Right lobe of liver (tissue), 6 donors: ENCODE data around the gene HS3ST1. TPM values are rescaled to one million over a fixed set of nuclear protein-coding genes. Genes with fewer than 3 reads are reported as not detected.

Experiments used
- ATAC-seq, 4 donors: fragments of 200-7000 bp; cut with Tn5 transposase; one replicate each; pipeline ENCODE4 v1.9.1; 2020; ENCODE audit warnings: mild to moderate bottlenecking in 4 of 4, moderate library complexity in 4 of 4
- DNase-seq, 3 donors: peaks; one replicate each; pipeline ENCODE4 v3.0.0-alpha.2; 2020
- H3K27ac ChIP-seq, 3 donors: fragments of 200-600 bp; one replicate each; pipeline ENCODE4 v1.8.0; 2022
- H3K27me3 ChIP-seq, 2 donors: fragments of 200-600 bp; one replicate each; pipeline ENCODE4 v1.8.0; 2022
- H3K36me3 ChIP-seq, 4 donors: fragments of 200-600 bp; sonication (generic) in 1 of 4; one replicate each; pipeline versions ENCODE4 v1.5.1 to v1.8.0; 2017 to 2022; ENCODE audit warnings: control low read depth in 1 of 4
- H3K4me1 ChIP-seq, 4 donors: fragments of 200-600 bp; sonication (generic) in 1 of 4; one replicate each; pipeline versions ENCODE4 v1.5.1 to v1.8.0; 2017 to 2022; ENCODE audit warnings: control low read depth in 1 of 4
- H3K4me3 ChIP-seq, 3 donors: fragments of 200-600 bp; one replicate each; pipeline ENCODE4 v1.8.0; 2022
- H3K9me3 ChIP-seq, 4 donors: fragments of 200-600 bp; sonication (generic) in 1 of 4; one replicate each; pipeline versions ENCODE4 v1.5.1 to v1.8.0; 2017 to 2022; ENCODE audit warnings: control low read depth in 1 of 4
- POLR2A ChIP-seq: fragments of 450-650 bp; IDR thresholded peaks from one replicate; pipeline ENCODE4 v1.6.1; 2017; ENCODE audit warnings: antibody characterized with exemption, mild to moderate bottlenecking
- WGBS: methylation state at CpG from one replicate; pipeline ENCODE4 v1.1.6; 2018; ENCODE audit warnings: low coverage, low lambda C conversion rate; ENCODE audit not compliant: insufficient coverage; ENCODE audit errors: missing lambda C conversion rate; 5-methylcytosine and 5-hydroxymethylcytosine counted together
- intact Hi-C, 2 donors: fragments of 100-400 bp; cut with DNase I; formaldehyde crosslinking; loops; one replicate each; pipeline versions ENCODE4 v1.11.2 to v1.14.1; 2022
- total RNA-seq, 6 experiments: library from RNA; depleted of rRNA in 2 of 6; stranded (reverse); fragments of >200 nt in 2 of 6; fragmentation: NEBNext Ultra II Directional in 3 of 6; extraction: Animal tissue kit (Norgen Biotek cat#: 25700) in 3 of 6; gene quantifications; one replicate each; pipeline versions ENCODE4 v1.1.0 to v1.2.4, GENCODE V29; 2016 to 2023
- TF ChIP-seq, protein P1 (sequence below), 4 donors: fragments of 200-600 bp in 3 of 4; fragments of 450-650 bp in 1 of 4; IDR thresholded peaks; one replicate each; pipeline versions ENCODE4 v1.5.1 to v1.8.0; 2016 to 2022; ENCODE audit warnings: antibody characterized with exemption in 4 of 4, mild to moderate bottlenecking in 2 of 4
- donor health status: DM: no; HTN: yes; CAD: no.
- donor health status: DM: no; HTN: no; CAD: no.
- donor health status: DM: no; HTN: no; CAD: no.
- donor health status: DM: no; HTN: yes; CAD: no.
- donor health status: DM: no; HTN: yes; CAD: no.

HS3ST1 gene
- total RNA-seq, 6 experiments from 2014 or later: 0.11 to 1.2 (median 0.25) TPM

DNA sequence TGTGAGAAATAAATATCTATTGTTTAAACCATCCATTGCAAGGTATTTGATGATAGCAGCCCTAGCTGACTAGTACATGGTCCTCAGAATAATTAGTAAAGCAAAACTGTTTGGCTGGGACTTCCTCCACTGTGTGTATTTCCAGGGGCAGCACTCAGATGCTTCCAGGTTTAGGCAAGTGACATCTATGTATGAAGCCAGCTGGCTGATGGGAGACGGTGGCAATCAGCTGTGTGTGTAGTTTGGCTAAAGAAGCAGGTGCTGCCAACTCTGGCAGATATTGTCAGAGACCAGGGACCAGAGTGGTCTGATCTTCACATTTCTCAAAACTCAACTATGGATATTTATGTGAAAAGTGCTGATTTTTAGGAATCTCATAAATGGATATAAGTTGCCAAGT is 19.1 kb downstream of the HS3ST1 start:
- DNase-seq (no peak), ATAC-seq (no peak)
- TF ChIP-seq, protein P1, sequence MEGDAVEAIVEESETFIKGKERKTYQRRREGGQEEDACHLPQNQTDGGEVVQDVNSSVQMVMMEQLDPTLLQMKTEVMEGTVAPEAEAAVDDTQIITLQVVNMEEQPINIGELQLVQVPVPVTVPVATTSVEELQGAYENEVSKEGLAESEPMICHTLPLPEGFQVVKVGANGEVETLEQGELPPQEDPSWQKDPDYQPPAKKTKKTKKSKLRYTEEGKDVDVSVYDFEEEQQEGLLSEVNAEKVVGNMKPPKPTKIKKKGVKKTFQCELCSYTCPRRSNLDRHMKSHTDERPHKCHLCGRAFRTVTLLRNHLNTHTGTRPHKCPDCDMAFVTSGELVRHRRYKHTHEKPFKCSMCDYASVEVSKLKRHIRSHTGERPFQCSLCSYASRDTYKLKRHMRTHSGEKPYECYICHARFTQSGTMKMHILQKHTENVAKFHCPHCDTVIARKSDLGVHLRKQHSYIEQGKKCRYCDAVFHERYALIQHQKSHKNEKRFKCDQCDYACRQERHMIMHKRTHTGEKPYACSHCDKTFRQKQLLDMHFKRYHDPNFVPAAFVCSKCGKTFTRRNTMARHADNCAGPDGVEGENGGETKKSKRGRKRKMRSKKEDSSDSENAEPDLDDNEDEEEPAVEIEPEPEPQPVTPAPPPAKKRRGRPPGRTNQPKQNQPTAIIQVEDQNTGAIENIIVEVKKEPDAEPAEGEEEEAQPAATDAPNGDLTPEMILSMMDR (IDR thresholded peaks at IDR 0.05): no peak
- TF ChIP-seq POLR2A: no peak
- Histone ChIP-seq H3K27ac (no peak overlapping the region), H3K4me1 (no peaks in the 10 kb centered on the region), H3K27me3 (no peaks in the 10 kb centered on the region), H3K4me3 (no peak overlapping the region), H3K9me3 (no peaks in the 10 kb centered on the region), H3K36me3 (no peaks in the 10 kb centered on the region)
- WGBS: 38% methylated on average over 1 of the region's 1 CpG
- intact Hi-C loops: no loop called here

DNA sequence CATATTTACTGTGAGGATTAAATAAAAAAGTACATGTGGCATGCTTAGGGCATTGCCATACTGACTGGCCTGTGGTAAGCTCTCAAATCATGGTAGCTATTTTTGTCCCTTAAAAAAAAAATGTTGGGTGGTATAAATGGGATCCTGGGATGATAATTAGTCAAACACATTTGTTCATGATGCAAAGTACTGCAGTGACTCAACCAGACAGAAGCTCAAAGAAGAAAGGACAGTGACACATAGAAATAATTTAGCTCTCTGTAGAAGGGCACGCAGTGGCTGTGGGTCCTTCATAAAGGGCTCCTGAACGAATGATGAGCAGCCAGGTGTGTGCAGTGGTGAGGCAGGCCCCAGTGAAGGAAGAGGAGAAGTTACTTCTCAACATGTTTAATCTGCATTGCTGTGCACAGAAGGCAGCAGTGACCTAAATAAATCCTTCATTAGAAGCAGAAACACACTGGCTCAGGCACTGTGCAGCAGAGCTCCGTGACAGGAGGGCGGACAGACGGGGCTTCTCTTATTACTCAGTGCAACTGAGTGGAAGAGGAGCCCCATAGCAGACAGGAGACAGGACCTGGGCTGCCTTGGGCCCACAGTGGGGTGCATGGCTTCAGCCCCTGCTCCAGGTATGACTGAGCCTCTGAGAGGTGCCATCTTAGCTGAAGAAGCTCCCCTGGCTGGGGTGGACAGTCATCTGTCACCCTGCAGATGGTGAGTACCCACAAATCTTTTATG is 20.3 kb downstream of the HS3ST1 start:
- no peak for DNase-seq
- H3K27me3 ChIP-seq: no peaks in the 10 kb centered on the region
- H3K4me1 ChIP-seq: no peaks in the 10 kb centered on the region
- no peak for ATAC-seq
- TF ChIP-seq POLR2A: no peak
- TF ChIP-seq, protein P1 (IDR thresholded peaks at IDR 0.05): no peak
- no peak overlapping the region for H3K27ac ChIP-seq
- no peak overlapping the region for H3K4me3 ChIP-seq
- WGBS: 43% methylated on average over 3 of the region's 5 CpGs
- intact Hi-C loops: no loop called here
- H3K36me3 ChIP-seq: no peaks in the 10 kb centered on the region
- H3K9me3 ChIP-seq: no peaks in the 10 kb centered on the region

DNA sequence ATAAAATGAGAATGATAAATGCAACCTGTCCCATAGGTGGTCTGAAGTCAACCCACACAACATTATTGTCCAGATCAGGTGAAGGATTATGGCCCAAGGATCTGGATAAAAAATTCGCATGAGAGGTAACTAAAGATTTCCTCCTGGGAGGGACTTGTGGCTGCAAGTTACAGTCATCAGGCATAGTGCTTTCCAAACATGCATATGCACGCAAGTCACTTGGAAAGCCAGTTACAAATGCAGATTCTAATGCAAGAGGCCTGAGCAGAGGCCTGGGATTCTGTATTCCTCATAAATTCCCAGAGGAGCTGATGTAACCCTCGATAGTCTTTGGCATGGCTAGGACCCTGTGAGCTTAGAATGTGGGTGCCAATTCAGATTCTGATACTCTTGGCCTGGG is 21.1 kb downstream of the HS3ST1 start:
- TF ChIP-seq, protein P1 (IDR thresholded peaks at IDR 0.05): no peak
- no peak for TF ChIP-seq POLR2A
- H3K27me3 ChIP-seq: no peaks in the 10 kb centered on the region
- H3K4me1 ChIP-seq: no peaks in the 10 kb centered on the region
- intact Hi-C loops: no loop called here
- DNase-seq: no peak
- H3K27ac ChIP-seq: no peak overlapping the region
- no peak overlapping the region for H3K4me3 ChIP-seq
- 31% methylated on average over 2 of the region's 3 CpGs for WGBS
- no peaks in the 10 kb centered on the region for H3K36me3 ChIP-seq
- no peaks in the 10 kb centered on the region for H3K9me3 ChIP-seq
- ATAC-seq: no peak

DNA sequence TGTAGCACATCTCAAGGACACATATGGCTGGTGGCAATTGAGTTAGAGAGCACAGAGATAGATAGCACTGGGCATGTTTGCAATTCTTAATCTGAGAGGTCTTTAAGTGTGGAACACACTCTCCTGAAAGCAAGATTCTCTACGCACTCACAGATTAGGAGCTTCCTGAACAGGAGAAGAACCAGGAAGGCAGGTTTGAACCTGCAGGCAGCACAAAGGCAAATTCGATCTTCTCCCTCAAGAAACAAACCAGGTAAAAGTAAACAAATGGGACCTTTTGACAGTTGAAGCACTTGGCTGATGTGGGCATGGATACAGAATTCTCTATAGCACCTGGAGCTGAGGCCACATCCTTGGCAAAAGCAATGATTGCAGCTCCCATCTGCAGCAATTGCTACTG is 24.3 kb downstream of the HS3ST1 start:
- no peak for DNase-seq
- WGBS: 64% methylated on average over 2 of the region's 2 CpGs
- intact Hi-C loops: no loop called here

More for the DNA sequence above, 24.3 kb downstream of the HS3ST1 start:
- no peak for TF ChIP-seq POLR2A
- TF ChIP-seq, protein P1 (IDR thresholded peaks at IDR 0.05): no peak
- H3K4me3 ChIP-seq: no peak overlapping the region
- H3K9me3 ChIP-seq: no peaks in the 10 kb centered on the region
- H3K27me3 ChIP-seq: no peaks in the 10 kb centered on the region
- no peaks in the 10 kb centered on the region for H3K4me1 ChIP-seq
- no peaks in the 10 kb centered on the region for H3K36me3 ChIP-seq
- ATAC-seq: no peak
- H3K27ac ChIP-seq: no peak overlapping the region
